Caco-2 (cell line): ENCODE data around the gene CTTN. TPM values are rescaled to one million over a fixed set of nuclear protein-coding genes. Genes with fewer than 3 reads are reported as not detected.

Source experiments
- BruUV-seq: library from RNA; stranded (reverse); fragments of 400-500 nt; replicated peaks from 2 replicates; lab custom pipeline; 2021; lab: Mats Ljungman, UMichigan
- CTCF ChIA-PET: fragments of 300-600 bp; sonication (Branson Sonifier 250); formaldehyde crosslinking; loops from one replicate; lab custom pipeline; 2022; ENCODE audit warnings: antibody characterized with exemption; lab: Charles Lee
- POLR2A ChIA-PET: fragments of 300-600 bp; sonication (Branson Sonifier 250); formaldehyde crosslinking; loops from one replicate; lab custom pipeline; 2022; ENCODE audit warnings: antibody characterized with exemption; lab: Charles Lee
- DNase-seq, 2 experiments: peaks; one replicate each; pipeline versions ENCODE4 v3.0.0 to v3.0.0-alpha.2; 2020 to 2022
- H3K27me3 ChIP-seq: replicated peaks from 2 replicates; pipeline ENCODE4 v1.6.0; 2011; ENCODE audit warnings: low read length; ENCODE audit not compliant: control insufficient read depth, insufficient read depth
- H3K36me3 ChIP-seq: 2 replicates; pipeline ENCODE4 v1.5.1; 2011; ENCODE audit warnings: low read length; ENCODE audit not compliant: control insufficient read depth, insufficient read depth
- H3K4me1 ChIP-seq: fragments of 250-450 bp; sonication (Bioruptor Pico); 2 replicates; pipeline ENCODE4 v1.5.1; 2020; ENCODE audit warnings: mild to moderate bottlenecking
- H3K4me3 ChIP-seq: 2 replicates; pipeline ENCODE4 v1.5.1; 2011; ENCODE audit warnings: low read depth, mild to moderate bottlenecking, control low read depth, low read length
- H3K9me3 ChIP-seq: fragments of 250-450 bp; sonication (Bioruptor Pico); 2 replicates; pipeline ENCODE4 v1.5.1; 2020; ENCODE audit warnings: mild to moderate bottlenecking, moderate library complexity
- H3K27ac Mint-ChIP-seq: one replicate; pipeline ENCODE4 v1.8.0; 2022; ENCODE audit warnings: mixed read lengths; ENCODE audit not compliant: unreplicated experiment
- H3K27me3 Mint-ChIP-seq: one replicate; pipeline ENCODE4 v1.8.0; 2022; ENCODE audit warnings: mixed read lengths; ENCODE audit not compliant: insufficient read depth, unreplicated experiment
- H3K36me3 Mint-ChIP-seq: one replicate; pipeline ENCODE4 v1.8.0; 2022; ENCODE audit warnings: mild to moderate bottlenecking, mixed read lengths; ENCODE audit not compliant: insufficient read depth, unreplicated experiment
- H3K4me1 Mint-ChIP-seq: one replicate; pipeline ENCODE4 v1.8.0; 2022; ENCODE audit warnings: low read depth, mixed read lengths; ENCODE audit not compliant: unreplicated experiment
- H3K4me3 Mint-ChIP-seq: one replicate; pipeline ENCODE4 v1.8.0; 2022; ENCODE audit warnings: mild to moderate bottlenecking, moderate library complexity, mixed read lengths; ENCODE audit not compliant: unreplicated experiment
- H3K9me3 Mint-ChIP-seq: one replicate; pipeline ENCODE4 v1.8.0; 2022; ENCODE audit warnings: mixed read lengths; ENCODE audit not compliant: unreplicated experiment
- CTCF ChIP-seq, 2 experiments: fragments of 200-600 bp in 1 of 2; IDR thresholded peaks; 1 replicate in 1 of 2; 2 replicates in 1 of 2; pipeline versions ENCODE4 v1.5.1 to v1.8.0; 2011 to 2022; ENCODE audit warnings: antibody characterized with exemption in 1 of 2, control low read depth in 1 of 2, inconsistent platforms in 1 of 2, low read depth in 1 of 2, low read length in 1 of 2, mild to moderate bottlenecking in 1 of 2, moderate library complexity in 1 of 2; ENCODE audit not compliant: insufficient read depth in 1 of 2, severe bottlenecking in 1 of 2, unreplicated experiment in 1 of 2
- intact Hi-C: fragments of 100-400 bp; cut with micrococcal nuclease; formaldehyde crosslinking; loops from one replicate; pipeline ENCODE4 v1.10.0; 2022; ENCODE audit not compliant: unreplicated experiment
- total RNA-seq: library from RNA; stranded (reverse); gene quantifications from 2 replicates; pipeline ENCODE4 v1.2.3, GENCODE V29; 2022

Gene CTTN
- total RNA-seq, 1 experiment from 2014 or later = 502 TPM

GRCh38 chr11:70428701-70429427 lies 30.5 kb downstream of the CTTN start:
- Mint-ChIP-seq H3K9me3 (no peaks in the 10 kb centered on the region), H3K4me1 (no peaks in the 10 kb centered on the region), H3K27ac (no peak overlapping the region), H3K36me3 (peaks cover 93% of the 10 kb centered on the region), H3K4me3 (no peak overlapping the region), H3K27me3 (no peaks in the 10 kb centered on the region)
- Histone ChIP-seq H3K4me3 (no peak overlapping the region), H3K27me3 (no peaks in the 10 kb centered on the region), H3K4me1 (no peaks in the 10 kb centered on the region), H3K36me3 (peaks cover 21% of the 10 kb centered on the region), H3K9me3 (no peaks in the 10 kb centered on the region)
- intact Hi-C loops = no loop called here
- ChIA-PET CTCF (no interaction called here), POLR2A (no interaction called here)
- no peak for TF ChIP-seq CTCF (IDR thresholded peaks at IDR 0.05; ENCODE audit: insufficient read depth in 1 of 2, low read depth in 1 of 2, low read length in 1 of 2, severe bottlenecking in 1 of 2, unreplicated experiment in 1 of 2)
- no peak for DNase-seq
- BruUV-seq = no TSS peak

GRCh38 chr11:70429428-70429705 lies 31.0 kb downstream of the CTTN start:
- POLR2A ChIA-PET = no interaction called here
- peaks cover 17% of the 10 kb centered on the region for H3K36me3 ChIP-seq
- peaks cover 93% of the 10 kb centered on the region for H3K36me3 Mint-ChIP-seq

DNA sequence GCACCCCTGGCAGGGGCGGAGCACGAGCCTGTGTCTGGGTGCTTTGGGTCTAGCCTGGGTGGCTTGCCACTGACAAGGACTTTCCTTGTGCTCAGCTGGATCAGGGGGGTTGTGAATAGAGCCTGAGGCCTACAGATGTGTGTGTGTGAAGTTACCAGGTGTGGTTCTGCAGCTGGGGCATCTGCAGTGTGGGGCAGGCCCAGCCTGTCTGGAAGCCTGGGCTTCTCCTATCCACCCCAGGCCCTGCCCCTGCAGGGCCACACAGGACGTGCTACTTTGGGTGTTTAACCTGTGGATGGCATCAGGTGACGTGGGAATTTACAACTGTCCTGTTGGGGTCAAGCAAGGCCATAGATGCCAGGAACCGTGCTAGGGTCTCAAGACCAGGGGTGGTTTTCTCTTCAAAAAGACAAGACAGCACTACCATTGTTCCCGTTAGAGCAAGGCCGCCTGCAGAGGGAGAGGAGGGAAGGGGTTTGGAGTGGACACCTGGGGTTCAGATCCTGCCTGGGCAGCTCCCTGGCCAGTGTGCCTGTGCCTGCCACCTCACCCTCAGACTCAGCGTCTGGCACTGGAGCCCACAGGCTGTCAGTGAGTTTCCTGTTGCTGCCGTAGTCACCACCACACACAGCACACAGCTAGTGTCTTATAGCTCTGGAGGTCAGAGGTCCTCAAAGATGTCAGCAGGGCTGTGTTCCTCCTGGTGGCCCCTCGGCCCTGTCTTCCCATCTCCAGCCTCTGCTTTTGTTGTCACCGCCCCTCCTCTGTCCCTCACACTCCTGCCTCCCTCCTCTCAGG lies 31.6 kb downstream of the CTTN start:
- no peak for DNase-seq
- no peak for TF ChIP-seq CTCF (IDR thresholded peaks at IDR 0.05; ENCODE audit: insufficient read depth in 1 of 2, low read depth in 1 of 2, low read length in 1 of 2, severe bottlenecking in 1 of 2, unreplicated experiment in 1 of 2)
- H3K27ac Mint-ChIP-seq = no peak overlapping the region

More at GRCh38 chr11:70429428-70429705, 31.0 kb downstream of the CTTN start:
- CTCF ChIA-PET = no interaction called here
- H3K27me3 Mint-ChIP-seq = no peaks in the 10 kb centered on the region
- H3K27ac Mint-ChIP-seq = no peak overlapping the region
- no peaks in the 10 kb centered on the region for H3K9me3 Mint-ChIP-seq
- H3K4me1 ChIP-seq = no peaks in the 10 kb centered on the region
- H3K4me3 ChIP-seq = no peak overlapping the region
- H3K9me3 ChIP-seq = no peaks in the 10 kb centered on the region
- BruUV-seq = no TSS peak
- TF ChIP-seq CTCF (IDR thresholded peaks at IDR 0.05; ENCODE audit: insufficient read depth in 1 of 2, low read depth in 1 of 2, low read length in 1 of 2, severe bottlenecking in 1 of 2, unreplicated experiment in 1 of 2) = no peak
- H3K4me3 Mint-ChIP-seq = no peak overlapping the region
- intact Hi-C loops = no loop called here
- H3K27me3 ChIP-seq = no peaks in the 10 kb centered on the region
- no peak for DNase-seq
- no peaks in the 10 kb centered on the region for H3K4me1 Mint-ChIP-seq

More for the DNA sequence above, 31.6 kb downstream of the CTTN start:
- H3K36me3 ChIP-seq = peaks cover 13% of the 10 kb centered on the region
- Mint-ChIP-seq H3K27me3 (no peaks in the 10 kb centered on the region), H3K4me3 (no peak overlapping the region), H3K9me3 (no peaks in the 10 kb centered on the region), H3K36me3 (peaks cover 93% of the 10 kb centered on the region), H3K4me1 (no peaks in the 10 kb centered on the region)
- H3K4me3 ChIP-seq = no peak overlapping the region
- H3K9me3 ChIP-seq = no peaks in the 10 kb centered on the region
- BruUV-seq = no TSS peak
- no peaks in the 10 kb centered on the region for H3K4me1 ChIP-seq
- intact Hi-C loops = no loop called here
- CTCF ChIA-PET = no interaction called here
- POLR2A ChIA-PET = no interaction called here
- H3K27me3 ChIP-seq = no peaks in the 10 kb centered on the region
